CD4-positive, alpha-beta T cell treated with Interleukin-12 subunit alpha and Interleukin-12 subunit beta, for 1 hour (primary cell): Measurements from ENCODE around the gene PDE8B.

Experiments used
- DNase-seq: peaks from one replicate; pipeline ENCODE4 v3.0.0-alpha.2; 2020

Gene PDE8B

GRCh38 chr5:77295863-77296378, 85.4 kb downstream of the PDE8B start:
- no peak for DNase-seq

- DNase-seq = no peak
Observed at GRCh38 chr5:77298146-77298545, 87.7 kb downstream of the PDE8B start.

- no peak for DNase-seq
Observed at GRCh38 chr5:77300451-77300850, 90.0 kb downstream of the PDE8B start.

- DNase-seq = no peak
Observed at GRCh38 chr5:77301447-77301883, 91.0 kb downstream of the PDE8B start.

GRCh38 chr5:77302247-77302646, 91.8 kb downstream of the PDE8B start:
- DNase-seq = no peak

- no peak for DNase-seq
Observed at GRCh38 chr5:77302653-77303052, 92.2 kb downstream of the PDE8B start.

GRCh38 chr5:77304388-77304787, 93.9 kb downstream of the PDE8B start:
- DNase-seq = no peak

GRCh38 chr5:77305222-77305846, 94.9 kb downstream of the PDE8B start:
- DNase-seq = no peak

- DNase-seq = no peak
Observed at GRCh38 chr5:77305956-77306355, 95.5 kb downstream of the PDE8B start.

- DNase-seq = no peak
Observed at GRCh38 chr5:77306531-77306930, 96.1 kb downstream of the PDE8B start.

- no peak for DNase-seq
Observed at GRCh38 chr5:77308154-77308960, 97.9 kb downstream of the PDE8B start.

GRCh38 chr5:77309140-77309539, 98.7 kb downstream of the PDE8B start:
- no peak for DNase-seq

GRCh38 chr5:77310494-77311213, 100.2 kb downstream of the PDE8B start:
- DNase-seq = no peak

- no peak for DNase-seq
Observed at GRCh38 chr5:77311214-77311571, 100.7 kb downstream of the PDE8B start.

GRCh38 chr5:77312413-77312812, 101.9 kb downstream of the PDE8B start:
- DNase-seq = no peak

GRCh38 chr5:77316871-77317661, 106.6 kb downstream of the PDE8B start:
- no peak for DNase-seq

- no peak for DNase-seq
Observed at GRCh38 chr5:77318060-77318459, 107.6 kb downstream of the PDE8B start.

GRCh38 chr5:77319117-77319804, 108.8 kb downstream of the PDE8B start:
- DNase-seq = no peak

- DNase-seq = no peak
Observed at GRCh38 chr5:77321793-77322394, 111.4 kb downstream of the PDE8B start.

- no peak for DNase-seq
Observed at GRCh38 chr5:77322406-77322805, 111.9 kb downstream of the PDE8B start.

- no peak for DNase-seq
Observed at GRCh38 chr5:77325921-77326541, 115.6 kb downstream of the PDE8B start.
